HepG2 (cell line): ENCODE data around the gene RBM12. TPM values are rescaled to one million over a fixed set of nuclear protein-coding genes. Genes with fewer than 3 reads are reported as not detected.
A peak's percentile ranks its signal among the peaks of the same experiment; 100 is the strongest.

ENCODE experiments used
- ARID2 ChIP-seq: sonication (generic); formaldehyde crosslinking; IDR thresholded peaks from 2 replicates; pipeline ENCODE4 v1.8.1; 2022; ENCODE audit warnings: mild to moderate bottlenecking, missing genetic modification reagents, borderline replicate concordance
- BHLHE40 ChIP-seq: IDR thresholded peaks from 2 replicates; pipeline ENCODE4 v1.6.1; 2011; ENCODE audit warnings: low read length, improper control_type of control experiment
- EEA1 ChIP-seq: sonication (generic); formaldehyde crosslinking; IDR thresholded peaks from 2 replicates; pipeline ENCODE4 v1.5.1; 2020; ENCODE audit warnings: mild to moderate bottlenecking, missing genetic modification reagents, borderline replicate concordance
- EED ChIP-seq: sonication (generic); formaldehyde crosslinking; IDR thresholded peaks from 2 replicates; pipeline ENCODE4 v1.5.0; 2020; ENCODE audit warnings: mild to moderate bottlenecking, missing genetic modification reagents
- EP300 ChIP-seq, 3 experiments: sonication (generic) in 1 of 3; formaldehyde crosslinking in 1 of 3; IDR thresholded peaks; 2 replicates each; pipeline versions ENCODE4 v1.5.1 to v1.6.1; 2011 to 2020; ENCODE audit warnings: low read depth in 2 of 3, low read length in 2 of 3, borderline replicate concordance in 1 of 3, improper control_type of control experiment in 1 of 3, mild to moderate bottlenecking in 1 of 3, missing genetic modification reagents in 1 of 3, moderate library complexity in 1 of 3
- FOXO4 ChIP-seq: sonication (generic); formaldehyde crosslinking; conservative IDR thresholded peaks from 2 replicates; pipeline ENCODE4 v1.8.1; 2023; ENCODE audit warnings: missing genetic modification reagents
- KDM5A ChIP-seq: fragments of 200-600 bp; sonication (generic); IDR thresholded peaks from 2 replicates; pipeline ENCODE4 v1.7.0; 2018; ENCODE audit warnings: antibody characterized with exemption, mild to moderate bottlenecking, low read length, borderline replicate concordance
- KLF11 ChIP-seq: IDR thresholded peaks from 2 replicates; pipeline ENCODE4 v1.6.1; 2016; ENCODE audit warnings: missing compliant biosample characterization
- PPARG ChIP-seq: conservative IDR thresholded peaks from 2 replicates; pipeline ENCODE4 v1.6.1; 2016; ENCODE audit warnings: missing biosample characterization, missing genetic modification reagents
- RARA ChIP-seq: IDR thresholded peaks from 2 replicates; pipeline ENCODE4 v1.6.1; 2016; ENCODE audit warnings: missing genetic modification reagents, missing compliant biosample characterization
- SMARCE1 ChIP-seq: fragments of 450-650 bp; IDR thresholded peaks from 2 replicates; pipeline ENCODE4 v1.6.1; 2017; ENCODE audit warnings: borderline replicate concordance
- SNRNP70 ChIP-seq: fragments of 200-400 bp; formaldehyde crosslinking; IDR thresholded peaks from 2 replicates; pipeline ENCODE4 v1.6.1; 2017; ENCODE audit warnings: mild to moderate bottlenecking, low read depth, low read length, moderate library complexity
- SRF ChIP-seq: IDR thresholded peaks from 2 replicates; pipeline ENCODE4 v1.6.1; 2011; ENCODE audit warnings: mild to moderate bottlenecking, low read depth, low read length, moderate library complexity
- U2AF1 ChIP-seq: fragments of 200-400 bp; formaldehyde crosslinking; optimal IDR thresholded peaks from 2 replicates; pipeline ENCODE3; 2017; ENCODE audit warnings: mild to moderate bottlenecking, low read depth, low read length
- ZBTB8A ChIP-seq: sonication (generic); formaldehyde crosslinking; IDR thresholded peaks from 2 replicates; pipeline ENCODE4 v1.4.0; 2020; ENCODE audit warnings: mild to moderate bottlenecking, low read depth, missing genetic modification reagents, borderline replicate concordance
- ZMYM4 ChIP-seq: sonication (generic); formaldehyde crosslinking; IDR thresholded peaks from 2 replicates; pipeline ENCODE4 v1.8.1; 2023; ENCODE audit warnings: mild to moderate bottlenecking, missing genetic modification reagents
- ZNF3 ChIP-seq: IDR thresholded peaks from 2 replicates; pipeline ENCODE4 v1.7.0; 2017; ENCODE audit warnings: inconsistent platforms
- ZNF337 ChIP-seq: sonication (generic); formaldehyde crosslinking; IDR thresholded peaks from 2 replicates; pipeline ENCODE4 v1.5.1; 2020; ENCODE audit warnings: missing genetic modification reagents, low read depth, mild to moderate bottlenecking, borderline replicate concordance
- ZNF563 ChIP-seq: sonication (generic); formaldehyde crosslinking; IDR thresholded peaks from 2 replicates; pipeline ENCODE4 v1.8.0; 2022; ENCODE audit warnings: mild to moderate bottlenecking, moderate library complexity, missing genetic modification reagents
- ZNF652 ChIP-seq: IDR thresholded peaks from 2 replicates; pipeline ENCODE4 v1.6.1; 2016; ENCODE audit warnings: low read depth, borderline replicate concordance
- ZNF687 ChIP-seq: sonication (generic); formaldehyde crosslinking; IDR thresholded peaks from 2 replicates; pipeline ENCODE4 v1.5.1; 2020; ENCODE audit warnings: mild to moderate bottlenecking, missing genetic modification reagents, moderate library complexity
- ZSCAN5A ChIP-seq: sonication (generic); formaldehyde crosslinking; IDR thresholded peaks from 2 replicates; pipeline ENCODE4 v1.8.0; 2022; ENCODE audit warnings: mild to moderate bottlenecking, missing genetic modification reagents, borderline replicate concordance
- ZSCAN9 ChIP-seq: IDR thresholded peaks from 2 replicates; pipeline ENCODE4 v1.6.1; 2016; ENCODE audit warnings: borderline replicate concordance
- polyA plus RNA-seq, 8 experiments: library from polyadenylated mRNA; depleted of rRNA in 3 of 8; stranded (reverse) in 7 of 8; unstranded in 1 of 8; fragments of >200 nt; fragmentation: Illumina TruSeq in 4 of 8; extraction: Trizol in 4 of 8; gene quantifications; 2 replicates each; pipeline versions ENCODE4 v1.2.1 to v1.2.3, GENCODE V29; 2011 to 2016; ENCODE audit warnings: low read depth in 4 of 8, missing spikeins in 1 of 8, mixed read lengths in 1 of 8; ENCODE audit not compliant: insufficient read depth in 1 of 8
- total RNA-seq, 5 experiments: library from RNA; depleted of rRNA; stranded (reverse); fragments of >200 nt; fragmentation: Illumina TruSeq; extraction: Trizol; gene quantifications; 2 replicates each; pipeline ENCODE4 v1.2.3, GENCODE V29; 2016; ENCODE audit warnings: low read depth in 1 of 5

Gene RBM12
- total and polyA plus RNA-seq, 2 of the 13 experiments (the other 11 are each of a cell fraction or from before 2014, with no cell fraction given) = 97.9 to 104 TPM

- TF ChIP-seq SRF (no peak), ZSCAN9 (CRISPR knock-in tag) (no peak), EP300 (IDR thresholded peaks at IDR 0.05; ENCODE audit: low read depth in 2 of 2, low read length in 2 of 2) (no peak), EP300 (CRISPR knock-in tag; IDR thresholded peaks at IDR 0.05; ENCODE audit: borderline replicate concordance) (no peak), U2AF1 (peak; percentile 26), ZNF3 (CRISPR knock-in tag) (no peak), ZNF652 (CRISPR knock-in tag) (no peak), SMARCE1 (no peak), FOXO4 (CRISPR knock-in tag) (no peak), EEA1 (no peak), ZSCAN5A (CRISPR knock-in tag) (no peak), KDM5A (no peak), ZNF563 (CRISPR knock-in tag) (no peak), KLF11 (CRISPR knock-in tag) (no peak), ZMYM4 (no peak), ARID2 (CRISPR knock-in tag) (no peak), ZBTB8A (CRISPR knock-in tag) (no peak), PPARG (no peak; the same call in 1 of the 2 replicates), ZNF687 (CRISPR knock-in tag) (no peak; the same call in 1 of the 2 replicates), BHLHE40 (peak; percentile 13; the same call in 1 of the 2 replicates), RARA (CRISPR knock-in tag) (no peak), EED (no peak), SNRNP70 (0 out of 2 replicates have a peak, but pooled peaks have one; percentile 36), ZNF337 (no peak)
These were observed 38.4 kb upstream of the RBM12 start (continued) for GRCh38 chr20:35702824-35703695.
